WERI-Rb-1 (cell line): ENCODE data around the gene MBTPS2.

Source experiments
- DNase-seq: peaks from one replicate; pipeline ENCODE4 v3.0.0-alpha.2; 2020
- H3K27ac ChIP-seq: fragments of 250-450 bp; sonication (Bioruptor Pico); 2 replicates; pipeline ENCODE4 v1.5.1; 2020; ENCODE audit warnings: mild to moderate bottlenecking, moderate library complexity
- H3K27me3 ChIP-seq: fragments of 250-450 bp; sonication (Bioruptor Pico); 2 replicates; pipeline ENCODE4 v1.5.1; 2021; ENCODE audit warnings: mild to moderate bottlenecking, low read depth, moderate library complexity; ENCODE audit not compliant: insufficient read depth, severe bottlenecking
- H3K36me3 ChIP-seq: fragments of 250-450 bp; sonication (Bioruptor Pico); 2 replicates; pipeline ENCODE4 v1.5.1; 2020; ENCODE audit warnings: mild to moderate bottlenecking, moderate library complexity
- H3K4me3 ChIP-seq: 2 replicates; pipeline ENCODE4 v1.5.1; 2011; ENCODE audit warnings: low read depth, mild to moderate bottlenecking, control low read depth, low read length
- H3K9me3 ChIP-seq: fragments of 250-450 bp; sonication (Bioruptor Pico); 2 replicates; pipeline ENCODE4 v1.5.1; 2021; ENCODE audit warnings: mild to moderate bottlenecking, moderate library complexity; ENCODE audit not compliant: severe bottlenecking
- CTCF ChIP-seq: IDR thresholded peaks from 2 replicates; pipeline ENCODE4 v1.5.1; 2011; ENCODE audit warnings: low read depth, mild to moderate bottlenecking, control low read depth, inconsistent platforms, low read length

MBTPS2 gene

GRCh38 chrX:21883258-21883657 is 43.8 kb downstream of the MBTPS2 start:
- no peak for DNase-seq
- no peak overlapping the region for H3K27ac ChIP-seq
- TF ChIP-seq CTCF: no peak
- H3K9me3 ChIP-seq: no peaks in the 10 kb centered on the region
- H3K27me3 ChIP-seq: peaks cover 2% of the 10 kb centered on the region
- no peaks in the 10 kb centered on the region for H3K36me3 ChIP-seq
- no peak overlapping the region for H3K4me3 ChIP-seq

GRCh38 chrX:21885568-21885967 is 46.2 kb downstream of the MBTPS2 start:
- no peak overlapping the region for H3K4me3 ChIP-seq
- no peak for TF ChIP-seq CTCF
- H3K9me3 ChIP-seq: no peaks in the 10 kb centered on the region
- H3K36me3 ChIP-seq: no peaks in the 10 kb centered on the region
- H3K27me3 ChIP-seq: peaks cover 2% of the 10 kb centered on the region
- H3K27ac ChIP-seq: no peak overlapping the region
- DNase-seq: no peak

GRCh38 chrX:21905313-21905712 is 65.9 kb downstream of the MBTPS2 start:
- H3K27me3 ChIP-seq: peaks cover 6% of the 10 kb centered on the region
- no peak overlapping the region for H3K27ac ChIP-seq
- H3K9me3 ChIP-seq: no peaks in the 10 kb centered on the region
- no peak for TF ChIP-seq CTCF
- no peaks in the 10 kb centered on the region for H3K36me3 ChIP-seq
- H3K4me3 ChIP-seq: no peak overlapping the region
- DNase-seq: no peak

GRCh38 chrX:21905953-21906352 is 66.5 kb downstream of the MBTPS2 start:
- peaks cover 6% of the 10 kb centered on the region for H3K27me3 ChIP-seq
- no peaks in the 10 kb centered on the region for H3K9me3 ChIP-seq
- DNase-seq: no peak
- H3K36me3 ChIP-seq: no peaks in the 10 kb centered on the region
- no peak overlapping the region for H3K27ac ChIP-seq
- H3K4me3 ChIP-seq: no peak overlapping the region
- TF ChIP-seq CTCF: no peak

GRCh38 chrX:21907260-21907659 is 67.8 kb downstream of the MBTPS2 start:
- Histone ChIP-seq H3K36me3 (no peaks in the 10 kb centered on the region), H3K27me3 (peaks cover 7% of the 10 kb centered on the region), H3K4me3 (no peak overlapping the region), H3K9me3 (no peaks in the 10 kb centered on the region), H3K27ac (no peak overlapping the region)
- no peak for DNase-seq
- TF ChIP-seq CTCF: no peak

- H3K27me3 ChIP-seq: peaks cover 7% of the 10 kb centered on the region
- H3K36me3 ChIP-seq: no peaks in the 10 kb centered on the region
- TF ChIP-seq CTCF: no peak
- no peak overlapping the region for H3K4me3 ChIP-seq
- no peak overlapping the region for H3K27ac ChIP-seq
- H3K9me3 ChIP-seq: no peaks in the 10 kb centered on the region
- DNase-seq: no peak
Observed at GRCh38 chrX:21911481-21911880, 72.1 kb downstream of the MBTPS2 start.
